Smooth muscle cell (in vitro differentiated cells): Measurements from ENCODE around the gene RCBTB2. TPM values are rescaled to one million over a fixed set of nuclear protein-coding genes. Genes with fewer than 3 reads are reported as not detected.
A peak's percentile ranks its signal among the peaks of the same experiment; 100 is the strongest.

Experiments used
- DNase-seq: peaks from one replicate; lab custom pipeline; 2025; ENCODE audit not compliant: unreplicated experiment; lab: John Stamatoyannopoulos, UW
- H2AFZ ChIP-seq: fragments of 200-600 bp; sonication (generic); 2 replicates; pipeline ENCODE4 v1.6.0; 2016; ENCODE audit warnings: antibody characterized with exemption, low read depth, mild to moderate bottlenecking
- H3F3A ChIP-seq: fragments of 200-600 bp; sonication (generic); 2 replicates; pipeline ENCODE4 v1.6.0; 2017; ENCODE audit warnings: antibody characterized with exemption, low read depth
- H3K27ac ChIP-seq: fragments of 200-600 bp; sonication (generic); 2 replicates; pipeline ENCODE4 v1.5.1; 2016; ENCODE audit warnings: low read depth, mild to moderate bottlenecking
- H3K27me3 ChIP-seq: fragments of 200-600 bp; sonication (generic); 2 replicates; pipeline ENCODE4 v1.6.1; 2016; ENCODE audit warnings: low read depth, mild to moderate bottlenecking
- H3K36me3 ChIP-seq: fragments of 200-600 bp; sonication (generic); 2 replicates; pipeline ENCODE4 v1.5.1; 2016; ENCODE audit warnings: low read depth
- H3K4me1 ChIP-seq: fragments of 200-600 bp; sonication (generic); 2 replicates; pipeline ENCODE4 v1.5.1; 2016; ENCODE audit warnings: low read depth
- H3K4me2 ChIP-seq: fragments of 200-600 bp; sonication (generic); 2 replicates; pipeline ENCODE4 v1.6.0; 2016; ENCODE audit warnings: mild to moderate bottlenecking
- H3K4me3 ChIP-seq: fragments of 200-600 bp; sonication (generic); 2 replicates; pipeline ENCODE4 v1.5.1; 2016; ENCODE audit warnings: mild to moderate bottlenecking
- H3K79me2 ChIP-seq: fragments of 200-600 bp; sonication (generic); 2 replicates; pipeline ENCODE4 v1.6.0; 2016; ENCODE audit warnings: low read depth, mild to moderate bottlenecking
- H3K9ac ChIP-seq: fragments of 200-600 bp; sonication (generic); 2 replicates; pipeline ENCODE4 v1.6.0; 2016; ENCODE audit warnings: low read depth
- H3K9me3 ChIP-seq: fragments of 200-600 bp; sonication (generic); replicated peaks from 2 replicates; pipeline ENCODE4 v1.5.1; 2016; ENCODE audit warnings: low read depth
- H4K20me1 ChIP-seq: fragments of 200-600 bp; sonication (generic); 2 replicates; pipeline ENCODE4 v1.6.0; 2016; ENCODE audit warnings: low read depth
- CTCF ChIP-seq: fragments of 200-600 bp; sonication (generic); IDR thresholded peaks from 2 replicates; pipeline ENCODE4 v1.5.1; 2017; ENCODE audit warnings: borderline replicate concordance, mild to moderate bottlenecking, antibody characterized with exemption; ENCODE audit not compliant: insufficient read depth, poor library complexity, severe bottlenecking
- WGBS: methylation state at CpG from one replicate; pipeline ENCODE4 v1.1.7; 2016; ENCODE audit warnings: low lambda C conversion rate; 5-methylcytosine and 5-hydroxymethylcytosine counted together
- polyA plus RNA-seq: library from polyadenylated mRNA; unstranded; fragments of >200 nt; fragmentation: Nextera tagmentation; extraction: Ambion mirVana; gene quantifications from 2 replicates; pipeline ENCODE4 v1.2.1, GENCODE V29; 2016
- total RNA-seq: library from RNA; depleted of rRNA; stranded (reverse); fragments of >200 nt; gene quantifications from 2 replicates; pipeline ENCODE4 v1.2.3, GENCODE V29; 2014

Gene RCBTB2
- total and polyA plus RNA-seq, 2 experiments from 2014 or later, result 3.7 to 5.0 TPM

GRCh38 chr13:48500652-48501197 is 32.2 kb downstream of the RCBTB2 start:
- Histone ChIP-seq H3K4me3 (no peak overlapping the region), H3K4me1 (no peaks in the 10 kb centered on the region), H3K9ac (no peak overlapping the region), H4K20me1 (no peaks in the 10 kb centered on the region), H3K79me2 (no peaks in the 10 kb centered on the region), H3K4me2 (peak overlapping the region; percentile 37), H3F3A (peaks cover 3% of the 10 kb centered on the region), H3K36me3 (no peaks in the 10 kb centered on the region), H3K27me3 (no peaks in the 10 kb centered on the region), H2AFZ (no peak overlapping the region), H3K9me3 (no peaks in the 10 kb centered on the region), H3K27ac (peak overlapping the region; percentile 44)
- no peak for DNase-seq
- WGBS, result 42% methylated on average over 4 of the region's 4 CpGs
- no peak for TF ChIP-seq CTCF

GRCh38 chr13:48497669-48498068 is 35.2 kb downstream of the RCBTB2 start:
- H3K4me1 ChIP-seq, result no peaks in the 10 kb centered on the region
- no peak overlapping the region for H3K27ac ChIP-seq
- H3K4me3 ChIP-seq, result no peak overlapping the region
- no peaks in the 10 kb centered on the region for H3K36me3 ChIP-seq
- no peak overlapping the region for H2AFZ ChIP-seq
- H3K27me3 ChIP-seq, result no peaks in the 10 kb centered on the region
- no peak overlapping the region for H3K9ac ChIP-seq
- 100% methylated on average over 2 of the region's 2 CpGs for WGBS
- no peaks in the 10 kb centered on the region for H3K9me3 ChIP-seq
- no peaks in the 10 kb centered on the region for H3K79me2 ChIP-seq
- H4K20me1 ChIP-seq, result no peaks in the 10 kb centered on the region
- no peak for TF ChIP-seq CTCF
- DNase-seq, result no peak
- H3F3A ChIP-seq, result peaks cover 3% of the 10 kb centered on the region
- H3K4me2 ChIP-seq, result no peak overlapping the region

GRCh38 chr13:48496271-48497161 is 36.4 kb downstream of the RCBTB2 start:
- Histone ChIP-seq H2AFZ (no peak overlapping the region), H3K9ac (no peak overlapping the region), H3K79me2 (no peaks in the 10 kb centered on the region), H3F3A (peaks cover 3% of the 10 kb centered on the region), H3K36me3 (no peaks in the 10 kb centered on the region), H3K27ac (no peak overlapping the region), H3K9me3 (no peaks in the 10 kb centered on the region), H3K4me1 (no peaks in the 10 kb centered on the region), H3K27me3 (no peaks in the 10 kb centered on the region), H3K4me3 (no peak overlapping the region), H3K4me2 (no peak overlapping the region), H4K20me1 (no peaks in the 10 kb centered on the region)
- no peak for DNase-seq
- TF ChIP-seq CTCF, result no peak
- WGBS, result 93% methylated on average over 7 of the region's 7 CpGs
